A172 (cell line): ENCODE measurements around the gene CCDC181. TPM values are rescaled to one million over a fixed set of nuclear protein-coding genes. Genes with fewer than 3 reads are reported as not detected.
A peak's percentile ranks its signal among the peaks of the same experiment; 100 is the strongest.
"Not testable (repeated sequence)": the region's sequence is repeated elsewhere in the genome, so short reads cannot be mapped to it uniquely, and the experiment has no call there.

ENCODE experiments used
- DNase-seq: peaks from one replicate; pipeline ENCODE4 v3.0.0-alpha.2; 2015; ENCODE audit warnings: low spot score
- total RNA-seq: library from RNA; depleted of rRNA; stranded (reverse); fragments of >200 nt; shearing (Covaris generic); gene quantifications from 2 replicates; pipeline ENCODE4 v1.2.3, GENCODE V29; 2014; rRNA removed

Gene CCDC181
- total RNA-seq: 0.24 and 0.60 TPM in 2 replicates

- peak; percentile 17 for DNase-seq
Measured at GRCh38 chr1:169427081-169427641, at the start of gene CCDC181. TSS of gene CCDC181 (minus strand) at chr1:169427474. CDS start at chr1:169424927, 2,547 bp downstream.

- no peak for DNase-seq
Measured at GRCh38 chr1:169475806-169476387, 48.6 kb upstream of the CCDC181 start.

- DNase-seq: no peak
Measured at GRCh38 chr1:169474302-169474995, 47.2 kb upstream of the CCDC181 start.

- DNase-seq: no peak
Measured at GRCh38 chr1:169473347-169473746, 46.1 kb upstream of the CCDC181 start.

GRCh38 chr1:169472738-169473137, 45.5 kb upstream of the CCDC181 start:
- DNase-seq: no peak

- DNase-seq: no peak
Measured at GRCh38 chr1:169468982-169469381, 41.7 kb upstream of the CCDC181 start.

GRCh38 chr1:169466259-169467230, 39.3 kb upstream of the CCDC181 start:
- peak; percentile 60 for DNase-seq

GRCh38 chr1:169465281-169465680, 38.0 kb upstream of the CCDC181 start:
- no peak for DNase-seq

- DNase-seq: no peak
Measured at GRCh38 chr1:169462385-169462784, 35.1 kb upstream of the CCDC181 start.

- DNase-seq: no peak
Measured at GRCh38 chr1:169461390-169462000, 34.2 kb upstream of the CCDC181 start.

GRCh38 chr1:169460191-169460833, 33.0 kb upstream of the CCDC181 start:
- DNase-seq: no peak

- no peak for DNase-seq
Measured at GRCh38 chr1:169457443-169457842, 30.2 kb upstream of the CCDC181 start.

GRCh38 chr1:169456029-169456428, 28.8 kb upstream of the CCDC181 start:
- no peak for DNase-seq

- DNase-seq: no peak
Measured at GRCh38 chr1:169452921-169453320, 25.6 kb upstream of the CCDC181 start.

- DNase-seq: no peak
Measured at GRCh38 chr1:169451218-169451824, 24.0 kb upstream of the CCDC181 start.

GRCh38 chr1:169443923-169444322, 16.6 kb upstream of the CCDC181 start:
- no peak for DNase-seq

GRCh38 chr1:169426174-169426705, 1.0 kb downstream of the CCDC181 start:
- DNase-seq: no peak

- no peak for DNase-seq
Measured at GRCh38 chr1:169421309-169421708, 6.0 kb downstream of the CCDC181 start.

- no peak for DNase-seq
Measured at GRCh38 chr1:169414952-169415351, 12.3 kb downstream of the CCDC181 start.

- not testable (repeated sequence) for DNase-seq
Measured at GRCh38 chr1:169408340-169408739, 18.9 kb downstream of the CCDC181 start.
